Upper lobe of left lung (tissue), 4 donors: ENCODE measurements around the gene TAGLN3.

Experiments
- CTCF ChIP-seq, 6 experiments: fragments of 450-650 bp in 4 of 6; fragments of 200-600 bp in 2 of 6; sonication (generic) in 2 of 6; IDR thresholded peaks; one replicate each; pipeline ENCODE4 v1.5.1; 2016 to 2019; ENCODE audit warnings: antibody characterized with exemption in 6 of 6
- EP300 ChIP-seq, 4 donors: sonication (generic); formaldehyde crosslinking; IDR thresholded peaks; one replicate each; pipeline ENCODE4 v1.5.1; 2017; ENCODE audit warnings: antibody characterized with exemption in 4 of 4, control low read depth in 2 of 4
- POLR2A ChIP-seq, 4 donors: fragments of 450-650 bp; IDR thresholded peaks; one replicate each; pipeline ENCODE4 v1.5.1; 2016 to 2017; ENCODE audit warnings: antibody characterized with exemption in 4 of 4, mild to moderate bottlenecking in 2 of 4
- POLR2AphosphoS5 ChIP-seq, 2 donors: sonication (generic); formaldehyde crosslinking; IDR thresholded peaks; one replicate each; pipeline ENCODE4 v1.5.1; 2017; ENCODE audit warnings: antibody characterized with exemption in 2 of 2

DNA sequence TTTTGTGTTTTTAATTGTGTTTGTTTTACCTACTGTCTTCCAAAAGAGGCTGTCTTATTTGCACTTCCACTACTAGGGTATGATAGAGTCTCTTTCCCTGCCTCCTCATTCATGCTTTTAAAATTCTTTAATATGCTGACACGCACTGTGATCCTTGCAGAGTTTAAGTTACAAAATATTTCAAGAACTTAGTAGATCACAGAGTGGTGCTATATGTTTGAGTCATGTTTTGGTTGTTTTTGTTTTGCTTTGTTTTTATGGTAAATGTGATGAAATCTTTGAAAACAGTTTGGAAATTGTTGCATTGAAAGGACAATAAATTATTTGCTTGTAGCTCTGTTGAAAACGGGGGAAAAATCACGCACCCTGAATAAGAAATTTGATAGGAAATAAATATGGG lies 25.8 kb upstream of the TAGLN3 start:
- no peak for TF ChIP-seq CTCF (IDR thresholded peaks at IDR 0.05)
- TF ChIP-seq POLR2A (IDR thresholded peaks at IDR 0.05), result no peak
- no peak for TF ChIP-seq POLR2AphosphoS5 (IDR thresholded peaks at IDR 0.05)
- TF ChIP-seq EP300 (IDR thresholded peaks at IDR 0.05), result no peak
